ENCODE results near the gene IQSEC1. TPM values are rescaled to one million over a fixed set of nuclear protein-coding genes. Genes with fewer than 3 reads are reported as not detected.

Gene IQSEC1
- total RNA-seq, 1 experiment from 2014 or later: 9.7 TPM

DNA sequence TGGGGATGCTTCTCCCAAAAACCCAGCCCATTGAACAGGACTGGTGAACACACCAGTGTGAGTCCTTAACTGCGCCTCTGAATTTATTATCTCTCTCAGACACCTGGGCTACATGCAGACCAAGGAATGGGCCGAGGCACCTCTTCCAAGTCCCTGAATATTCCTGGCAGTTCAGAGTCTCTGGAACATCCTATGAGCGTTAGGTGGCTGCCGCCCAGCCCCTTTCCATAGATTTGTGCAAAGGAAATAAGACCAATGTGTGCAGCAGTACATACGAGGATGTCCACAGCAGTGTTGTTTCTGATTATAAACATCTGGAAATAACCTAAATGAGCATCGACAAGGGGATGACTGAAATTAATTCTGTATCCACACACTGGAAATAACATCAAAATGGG lies 127.0 kb downstream of the IQSEC1 start:
- DNase-seq (ENCODE audit: extremely low read depth, low read depth): no peak

DNA sequence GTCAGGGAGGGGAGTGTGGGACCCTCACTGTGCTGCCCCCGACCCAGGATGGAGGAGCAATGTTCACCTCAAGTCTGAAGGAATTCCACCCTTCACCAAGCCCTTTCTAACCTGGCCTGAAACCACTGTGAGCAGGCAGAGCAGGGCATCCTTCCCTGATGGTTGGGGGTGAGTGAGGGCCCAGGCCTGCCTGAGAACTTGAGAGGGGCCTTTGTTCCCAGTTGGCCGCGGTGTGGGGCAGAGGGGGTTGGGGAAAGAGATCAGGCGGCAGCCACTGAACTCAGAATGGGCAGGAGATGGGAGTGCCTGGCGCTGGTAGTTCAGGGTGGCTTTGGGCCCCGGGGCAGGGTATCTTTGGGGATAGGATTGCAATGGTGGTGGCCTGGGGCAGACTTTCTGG lies 128.4 kb downstream of the IQSEC1 start:
- no peak for DNase-seq (ENCODE audit: extremely low read depth, low read depth)

DNA sequence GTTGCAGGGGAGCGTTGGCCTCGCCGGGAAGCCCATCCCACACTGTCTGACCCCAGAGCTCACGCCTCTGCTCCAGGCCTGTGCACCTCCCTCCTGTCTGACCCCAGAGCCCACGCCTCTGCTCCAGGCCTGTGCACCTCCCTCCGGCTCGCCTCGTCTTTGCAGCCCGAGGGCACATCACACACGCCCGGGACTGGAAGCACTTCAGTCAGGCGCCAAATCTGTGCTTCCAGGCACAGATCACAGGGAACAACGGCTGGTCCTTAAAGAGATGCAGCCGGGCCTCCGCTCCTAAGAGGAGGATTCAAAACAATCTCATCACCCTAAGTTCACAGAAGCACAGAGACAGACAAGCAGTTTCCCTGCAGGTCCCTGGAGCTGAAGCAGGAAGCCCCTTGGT lies 128.8 kb downstream of the IQSEC1 start:
- DNase-seq (ENCODE audit: extremely low read depth, low read depth): no peak

DNA sequence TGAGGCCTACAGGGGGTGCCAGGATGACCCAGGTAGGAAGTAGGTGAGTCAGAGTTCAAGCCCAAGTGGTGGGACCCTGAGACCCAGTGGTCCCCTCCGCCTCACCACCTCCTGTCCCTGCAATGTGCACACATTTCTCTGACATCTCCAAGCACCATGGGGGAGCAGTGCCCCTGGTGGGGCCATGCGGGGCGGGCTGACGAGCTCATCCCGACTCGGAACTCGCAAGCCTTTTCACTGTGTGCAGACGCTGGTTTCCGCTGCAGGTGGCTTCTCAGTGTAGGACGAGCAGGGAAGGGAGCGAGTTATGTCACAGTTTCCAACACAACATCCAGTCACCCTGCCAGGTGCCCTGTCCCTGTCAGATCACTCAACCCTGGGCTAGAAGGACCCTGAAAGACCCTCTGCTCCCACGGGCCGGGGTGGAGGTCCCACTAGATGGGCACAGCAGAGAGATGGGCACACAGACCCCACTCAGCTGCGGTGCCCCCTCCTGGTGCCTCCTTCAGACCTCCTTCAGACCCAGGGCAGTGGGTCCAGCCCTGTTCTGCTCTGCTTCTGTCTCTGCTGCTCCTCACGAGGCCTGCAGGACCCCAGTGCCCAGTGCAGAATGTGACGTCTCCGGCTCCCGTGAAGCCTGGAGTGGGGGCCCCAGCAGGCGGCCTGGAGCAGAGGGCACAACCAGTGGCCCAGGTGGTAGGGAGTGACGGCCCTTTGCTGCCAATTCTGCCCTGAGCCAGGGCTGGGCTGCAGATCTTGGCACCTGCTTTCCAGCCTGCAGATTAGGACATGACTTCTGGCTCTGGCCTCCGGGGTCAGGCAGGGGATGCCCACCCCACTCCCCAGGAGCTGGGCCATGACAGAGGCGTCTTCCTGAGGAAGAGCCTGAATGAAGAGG lies 129.9 kb downstream of the IQSEC1 start:
- DNase-seq (ENCODE audit: extremely low read depth, low read depth): no peak

DNA sequence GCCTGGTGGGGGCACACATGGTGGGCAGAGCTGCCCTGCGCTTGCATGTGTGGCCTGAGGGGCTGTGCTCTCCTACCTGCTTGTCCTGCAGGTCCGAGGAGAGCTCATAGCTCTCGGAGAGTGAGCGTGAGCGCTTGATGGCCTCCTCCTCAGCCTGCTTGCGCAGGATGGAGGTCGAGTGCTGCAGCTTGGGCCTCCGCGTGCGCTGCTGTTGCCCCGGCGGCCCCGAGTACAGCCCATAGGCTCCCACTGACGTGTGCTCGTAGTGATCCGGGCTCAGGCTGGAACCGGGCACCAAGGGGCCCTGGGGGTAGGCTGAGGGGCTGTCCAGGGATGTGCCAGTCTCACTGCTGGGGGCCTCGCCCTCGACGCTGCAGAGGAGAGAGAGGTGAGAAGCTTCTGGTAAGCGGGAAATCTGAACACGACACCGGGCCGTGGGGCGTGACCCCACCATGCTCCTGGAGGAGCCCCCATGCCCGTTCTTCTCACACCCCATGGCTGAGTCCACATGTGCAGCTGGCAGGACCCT lies 131.7 kb downstream of the IQSEC1 start:
- DNase-seq (ENCODE audit: extremely low read depth, low read depth): no peak

DNA sequence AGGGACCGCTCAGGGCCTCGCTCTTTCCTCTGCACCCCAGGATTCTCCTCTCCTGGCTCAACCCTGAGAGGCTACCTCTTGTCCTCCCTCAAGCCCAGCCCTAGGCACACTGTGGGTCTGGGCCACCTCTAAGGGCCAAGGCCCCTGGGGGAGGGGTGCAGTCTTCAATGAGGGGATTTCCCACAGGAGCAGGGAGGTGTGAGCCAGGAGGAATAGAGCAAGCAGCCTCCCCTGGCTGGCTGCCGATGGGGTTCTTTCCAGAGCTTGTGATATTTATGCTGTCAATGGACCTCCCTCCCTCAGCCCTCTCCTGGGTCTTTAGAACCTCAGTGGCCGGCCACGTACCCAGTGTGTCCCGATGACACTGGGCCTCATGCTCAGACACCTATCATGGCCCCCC lies 132.4 kb downstream of the IQSEC1 start:
- DNase-seq (ENCODE audit: extremely low read depth, low read depth): no peak

DNA sequence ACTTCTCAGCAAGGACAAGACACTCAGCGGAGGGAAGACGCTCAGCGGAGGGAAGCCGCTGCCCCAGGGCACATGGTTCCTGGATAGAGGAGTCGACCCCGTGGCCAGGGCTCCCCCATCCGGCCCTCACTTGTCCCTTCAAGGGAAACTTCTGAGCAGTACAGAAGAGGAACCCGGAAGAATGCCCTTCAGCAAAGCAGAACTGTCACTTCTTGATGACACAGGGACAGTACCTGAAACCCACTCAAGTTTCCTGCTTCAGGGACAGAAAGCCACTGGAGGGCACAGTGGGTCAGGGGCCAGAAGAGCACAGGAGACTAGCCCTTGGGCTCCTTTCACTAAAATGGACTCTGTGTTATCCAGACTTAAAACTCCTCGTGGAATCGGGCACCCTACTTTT lies 134.1 kb downstream of the IQSEC1 start:
- no peak for DNase-seq (ENCODE audit: extremely low read depth, low read depth)

DNA sequence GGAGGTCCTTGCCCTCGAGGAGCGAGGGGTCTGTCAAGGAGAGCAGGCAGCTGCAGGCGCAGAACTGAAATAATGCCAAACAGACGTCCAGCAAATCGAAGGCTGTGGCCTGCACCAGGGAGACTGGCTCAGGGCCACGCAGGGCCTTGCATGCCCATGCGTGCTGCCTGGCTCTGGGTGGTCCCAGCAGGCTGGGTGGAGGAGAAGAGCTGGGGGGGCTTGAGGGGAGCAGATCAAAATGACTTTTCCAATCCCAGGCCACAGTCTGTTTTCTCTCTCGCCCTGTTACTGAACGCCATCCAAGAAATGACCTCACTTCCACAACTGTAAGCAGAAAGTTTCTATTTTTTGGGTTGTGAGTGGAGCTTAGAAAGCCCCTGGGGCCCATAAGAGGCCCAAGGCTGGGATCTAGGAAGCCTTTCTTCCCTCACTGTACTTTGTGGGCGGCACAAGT lies 134.9 kb downstream of the IQSEC1 start:
- DNase-seq (ENCODE audit: extremely low read depth, low read depth): no peak

DNA sequence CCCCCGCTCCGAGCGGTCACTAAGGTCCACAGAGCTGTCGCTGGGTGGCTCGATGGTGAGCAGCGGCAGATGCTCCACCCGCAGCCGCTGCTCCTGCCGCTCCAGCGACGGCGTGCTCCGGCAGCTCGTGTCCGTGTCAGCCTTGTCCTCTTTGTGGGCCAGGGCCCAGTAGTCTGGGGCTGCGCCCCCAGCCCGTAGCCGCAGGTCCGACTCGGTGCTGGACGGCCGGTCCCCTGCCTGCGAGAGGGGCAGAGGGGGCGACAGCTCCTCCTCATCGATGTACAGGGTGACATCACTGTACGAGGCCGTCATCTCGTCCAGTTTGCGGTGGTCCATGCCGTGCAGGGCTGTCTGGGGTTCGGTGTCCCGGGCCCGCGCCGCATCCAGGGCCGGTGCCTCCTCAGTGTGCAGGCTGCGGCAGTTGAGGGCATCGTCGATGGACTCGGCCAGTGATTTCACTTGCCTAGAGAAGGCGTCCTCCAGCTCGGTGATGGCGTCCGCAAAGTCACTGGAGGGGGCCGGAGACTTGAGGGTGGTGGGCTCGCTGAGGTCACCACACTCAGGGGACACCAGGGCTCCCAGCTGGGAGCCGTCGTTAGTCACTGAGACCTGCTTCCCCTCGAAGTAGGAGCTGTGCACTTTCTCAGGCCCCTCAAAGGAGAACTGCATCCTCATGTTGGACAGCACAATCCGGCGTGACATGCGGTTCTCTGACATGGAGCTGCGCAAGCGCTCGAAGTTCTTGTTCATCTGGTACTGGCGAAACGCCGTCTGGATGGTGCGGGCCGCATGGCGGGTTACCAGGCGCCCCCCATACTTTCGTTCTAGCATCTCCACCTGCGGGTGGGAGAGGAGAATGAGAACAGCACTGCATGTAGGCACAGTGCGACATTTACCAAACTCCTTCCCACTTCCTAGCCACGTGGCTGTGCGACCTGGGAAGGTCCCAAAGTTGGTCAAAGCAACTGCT lies 137.1 kb downstream of the IQSEC1 start:
- no peak for DNase-seq (ENCODE audit: extremely low read depth, low read depth)

DNA sequence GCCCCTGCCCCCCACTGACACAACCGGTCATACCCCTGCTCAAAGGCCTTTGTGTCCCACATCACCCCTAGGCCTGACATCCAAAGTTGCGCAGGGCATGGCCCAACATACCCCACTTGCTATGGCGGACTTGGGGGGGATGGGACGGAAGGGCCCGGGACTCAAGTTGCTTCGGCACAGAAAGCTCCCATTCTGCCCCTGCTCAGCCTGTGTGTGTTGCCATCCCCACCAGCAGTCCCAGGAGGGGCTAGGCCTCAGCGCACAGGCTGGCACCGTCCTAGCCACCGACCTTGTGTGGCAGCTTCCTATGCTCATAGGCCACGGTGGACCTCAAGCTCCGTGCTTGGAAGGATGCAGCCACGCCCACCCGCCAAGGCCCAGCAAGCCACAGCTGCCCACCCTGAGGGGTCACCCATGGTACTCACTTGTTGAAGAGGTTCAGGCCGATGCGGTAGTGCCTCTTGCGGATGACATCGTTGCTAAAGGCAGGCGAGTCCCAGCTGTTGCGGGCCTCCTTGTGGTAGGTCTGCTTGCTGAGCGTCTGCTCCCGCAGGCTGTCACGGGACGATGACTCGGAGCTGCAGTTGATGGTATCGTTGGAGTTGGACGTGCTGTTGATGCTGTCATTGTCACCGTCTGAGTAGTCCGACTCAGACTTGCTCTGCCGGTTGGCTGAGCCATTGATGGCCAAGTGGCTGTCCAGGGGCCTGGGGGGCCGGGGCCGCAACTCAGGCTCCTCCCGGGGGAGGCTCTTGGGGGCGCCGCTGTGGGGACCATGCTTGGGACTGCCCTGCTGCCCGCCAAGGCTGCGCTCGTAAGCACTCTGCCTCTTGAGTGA lies 138.0 kb downstream of the IQSEC1 start:
- no peak for DNase-seq (ENCODE audit: extremely low read depth, low read depth)

DNA sequence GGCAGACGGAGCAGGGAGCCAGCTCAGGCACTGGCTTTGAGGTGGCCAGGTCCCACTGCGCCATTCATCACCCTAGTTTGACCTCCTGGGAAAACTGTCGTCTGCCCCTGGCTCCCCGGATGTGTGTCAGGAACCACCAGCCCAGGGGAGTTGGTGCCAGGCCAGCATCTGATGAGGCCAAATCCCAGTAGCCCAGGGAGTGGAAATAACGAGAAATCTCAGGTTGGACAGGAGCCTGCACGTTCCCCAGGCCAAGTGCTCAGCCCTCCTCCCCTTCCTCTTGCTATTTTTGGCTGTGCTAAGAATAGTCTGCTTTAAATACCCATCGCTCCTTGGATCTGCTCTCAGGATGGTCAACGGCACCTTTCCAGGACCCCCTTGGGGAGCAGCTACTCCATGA lies 138.8 kb downstream of the IQSEC1 start:
- no peak for DNase-seq (ENCODE audit: extremely low read depth, low read depth)

DNA sequence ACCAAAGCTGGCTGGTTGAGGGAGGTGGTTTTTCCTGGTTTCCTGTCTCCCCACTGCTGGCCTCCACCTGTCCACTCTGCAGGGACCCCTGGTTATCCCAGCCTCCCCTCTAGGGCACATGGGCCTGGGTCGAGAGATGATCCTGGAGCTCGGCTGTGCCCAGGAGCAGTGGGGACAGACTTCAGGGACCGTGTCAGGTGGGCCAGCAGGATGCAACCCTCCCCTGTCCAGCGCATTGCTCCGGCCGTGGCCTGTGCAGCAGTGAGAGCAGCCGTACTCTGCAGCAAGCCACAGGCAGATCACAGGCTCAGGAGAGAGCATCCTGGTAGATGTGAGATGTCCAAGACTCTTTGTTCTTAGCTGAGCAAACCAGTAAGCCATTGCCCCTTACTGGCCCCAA lies 139.3 kb downstream of the IQSEC1 start:
- no peak for DNase-seq (ENCODE audit: extremely low read depth, low read depth)

DNA sequence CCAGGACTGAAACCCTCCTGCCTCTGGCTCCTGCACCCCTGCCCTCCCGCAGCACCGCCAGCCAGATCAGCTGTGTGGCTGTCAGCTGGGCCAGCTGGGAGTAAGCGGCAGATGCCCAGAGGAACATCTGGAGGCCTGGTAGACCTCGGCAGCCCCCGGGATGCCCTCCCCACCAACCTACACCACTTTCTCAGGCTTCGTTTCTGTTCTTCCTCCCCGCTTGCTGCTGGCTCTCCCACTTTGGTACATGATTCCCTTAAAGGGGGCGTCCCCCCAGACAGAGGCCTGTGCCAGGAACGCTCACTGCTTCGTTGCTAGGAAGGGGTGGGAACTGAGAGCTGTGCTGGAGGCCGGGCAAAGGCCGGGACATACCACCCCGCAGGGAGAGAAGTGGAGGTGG lies 140.5 kb downstream of the IQSEC1 start:
- DNase-seq (ENCODE audit: extremely low read depth, low read depth): no peak

DNA sequence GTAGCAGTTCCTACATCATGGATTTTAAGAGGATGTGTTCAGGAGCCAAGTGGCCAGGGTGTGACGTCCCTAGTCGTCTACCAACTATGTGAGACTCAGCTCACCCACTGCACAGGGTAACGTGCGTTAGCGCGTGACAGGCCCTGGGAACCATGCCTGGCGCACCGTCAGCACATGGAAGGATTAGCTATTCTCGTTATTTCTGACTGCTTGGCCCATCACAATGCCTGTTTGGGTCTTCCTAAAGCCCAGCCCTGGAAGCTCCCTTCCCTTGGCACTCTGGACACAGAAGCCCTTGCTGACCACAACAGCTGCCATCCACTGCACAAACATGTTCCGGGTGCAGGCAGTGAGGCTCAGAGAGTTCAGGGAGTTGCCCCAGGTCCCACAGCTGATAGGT lies 140.9 kb downstream of the IQSEC1 start:
- DNase-seq (ENCODE audit: extremely low read depth, low read depth): no peak

DNA sequence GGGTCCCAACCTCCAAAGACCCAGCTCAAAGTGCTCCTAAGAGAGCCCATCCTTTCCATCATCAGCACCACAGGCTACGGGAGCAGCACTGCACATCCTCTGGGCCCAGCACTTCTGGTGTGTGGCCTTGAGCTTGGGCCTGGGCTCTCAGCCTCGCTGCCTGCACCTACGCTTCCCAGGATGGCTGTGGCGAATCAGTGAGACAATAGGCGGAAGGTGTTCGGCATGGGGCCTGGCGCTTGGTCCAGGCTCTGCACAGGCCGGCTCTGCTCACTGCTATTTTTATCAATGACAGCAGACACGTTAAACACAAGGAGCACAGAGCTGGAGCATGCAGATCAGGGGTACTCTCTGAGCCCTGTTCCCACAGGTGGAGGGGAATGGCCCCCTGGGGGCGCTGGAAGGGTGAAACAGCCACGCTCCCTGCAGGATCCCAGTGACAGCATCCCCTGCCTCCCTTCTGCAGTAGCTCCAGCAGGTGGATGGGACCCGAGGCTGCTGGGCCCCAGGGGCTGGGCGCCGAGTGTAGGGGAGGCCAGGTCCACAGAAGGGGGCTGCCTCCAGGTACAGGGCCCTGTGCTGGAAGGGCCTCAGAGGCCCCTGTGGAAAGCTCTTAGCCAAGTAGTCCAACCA lies 141.8 kb downstream of the IQSEC1 start:
- DNase-seq (ENCODE audit: extremely low read depth, low read depth): no peak

DNA sequence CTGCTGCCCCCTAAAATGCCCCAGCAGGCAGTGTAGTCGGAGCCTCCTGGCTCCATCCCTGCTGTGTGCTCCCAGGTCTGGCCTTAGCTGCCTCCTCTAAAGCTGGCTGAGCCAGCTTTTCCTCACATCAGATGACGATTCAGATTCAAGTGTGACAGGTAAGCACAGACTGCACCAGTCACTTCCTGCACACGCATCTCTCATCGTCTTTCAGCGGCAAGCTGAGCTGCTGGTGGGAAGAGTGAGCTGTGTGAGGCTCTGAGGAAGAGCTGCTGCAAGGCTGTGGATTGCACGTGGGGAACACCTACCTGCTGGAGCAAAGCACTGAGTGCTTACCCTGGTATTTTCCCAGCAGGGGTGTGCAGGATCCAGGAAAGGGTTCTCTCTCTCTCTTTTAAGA lies 143.4 kb downstream of the IQSEC1 start:
- no peak for DNase-seq (ENCODE audit: extremely low read depth, low read depth)

DNA sequence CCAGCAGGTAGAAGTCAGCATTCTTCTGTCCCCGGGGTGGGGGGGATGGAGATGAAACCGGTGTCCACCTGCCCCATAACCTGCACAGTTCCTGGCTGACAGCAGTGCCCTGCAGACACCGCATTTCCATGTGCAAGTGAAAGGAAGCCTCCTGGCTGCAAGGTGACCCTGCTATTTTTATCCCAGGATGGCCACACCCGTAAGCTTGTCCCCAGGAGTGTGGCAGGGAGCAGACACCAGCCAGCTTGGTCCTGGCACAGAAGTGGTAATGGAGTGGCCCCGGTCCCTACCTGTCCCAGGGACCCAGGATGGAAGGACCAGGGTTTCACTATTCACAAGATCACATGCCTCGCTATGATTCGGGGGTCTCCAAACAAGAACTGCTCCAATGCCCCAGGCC lies 146.6 kb downstream of the IQSEC1 start:
- DNase-seq (ENCODE audit: extremely low read depth, low read depth): no peak

DNA sequence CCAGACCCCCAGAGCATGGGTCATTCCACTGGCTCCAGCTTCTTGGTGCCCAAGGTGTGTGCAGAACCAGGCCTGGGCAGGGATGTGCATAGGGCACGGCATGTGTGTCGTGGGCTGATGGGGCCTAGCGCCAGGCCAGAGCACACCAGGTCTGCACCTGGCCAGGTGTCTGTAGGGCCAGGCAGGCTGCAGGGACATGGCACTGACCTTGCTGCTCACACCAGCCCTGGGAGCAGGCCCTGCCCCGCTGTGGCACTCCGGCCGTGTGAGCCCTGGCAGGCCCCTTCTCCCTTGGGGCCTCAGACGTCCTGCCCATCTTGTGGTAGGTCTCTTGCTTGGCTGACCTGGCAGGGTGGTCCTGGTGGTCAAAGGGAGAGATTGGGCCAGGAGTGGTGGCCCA lies 147.6 kb downstream of the IQSEC1 start:
- no peak for DNase-seq (ENCODE audit: extremely low read depth, low read depth)

DNA sequence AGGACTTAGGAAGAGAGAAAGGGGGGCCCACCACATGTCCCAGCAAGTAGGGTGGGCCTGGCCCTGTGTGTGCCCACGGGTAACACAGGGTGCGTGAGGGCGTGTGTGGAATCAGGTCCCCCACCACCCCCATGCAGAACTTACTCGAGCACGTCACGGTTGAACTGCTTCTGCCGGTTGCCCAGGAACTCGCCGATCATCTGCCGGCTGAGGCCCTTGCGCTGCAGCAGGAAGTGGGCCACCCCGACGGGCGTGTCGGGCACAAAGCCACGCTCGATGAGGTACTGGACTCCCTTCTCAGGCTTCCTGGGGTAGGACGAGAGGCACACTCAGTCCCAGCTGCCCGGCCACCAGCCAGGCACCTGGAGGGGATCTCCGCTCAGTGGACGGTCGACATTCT lies 148.8 kb downstream of the IQSEC1 start:
- DNase-seq (ENCODE audit: extremely low read depth, low read depth): no peak

DNA sequence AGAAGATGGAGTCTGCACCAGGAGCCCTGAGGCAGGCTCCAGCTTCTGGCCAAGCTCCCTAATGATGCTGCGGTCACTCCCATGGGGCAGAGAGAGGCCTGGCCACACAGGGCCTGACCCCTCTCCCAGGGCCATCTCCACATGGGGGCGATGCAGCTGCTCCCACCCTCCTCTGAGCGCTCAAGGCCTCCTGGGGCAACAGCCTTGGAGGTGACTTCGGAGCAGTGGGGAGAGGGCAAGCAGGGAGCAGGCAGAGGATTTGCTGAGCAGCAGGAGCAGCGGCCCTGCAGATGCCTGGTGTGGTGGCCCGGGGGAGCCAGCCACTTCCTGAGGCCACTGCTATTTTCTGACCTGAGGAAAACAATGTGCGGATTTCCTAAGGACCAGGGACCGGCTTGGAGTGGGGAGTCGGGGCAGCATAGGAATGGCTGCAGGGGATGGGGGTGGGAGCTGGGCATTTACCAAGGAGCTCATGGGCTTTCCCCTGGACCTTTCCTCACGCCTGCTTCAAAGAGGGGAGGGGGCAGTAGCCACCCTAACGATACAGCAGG lies 150.3 kb downstream of the IQSEC1 start:
- DNase-seq (ENCODE audit: extremely low read depth, low read depth): no peak
